IMR-90 (cell line): ENCODE data around the gene DYSF. TPM values are rescaled to one million over a fixed set of nuclear protein-coding genes. Genes with fewer than 3 reads are reported as not detected.

Experiments
- ATAC-seq: fragments of 200-7000 bp; cut with Tn5 transposase; 2 replicates; pipeline ENCODE4 v1.9.1; 2020; ENCODE audit warnings: low read depth, mild to moderate bottlenecking, moderate library complexity
- BruUV-seq: library from RNA; stranded (reverse); fragments of 400-500 nt; replicated peaks from 2 replicates; lab custom pipeline; 2021; lab: Mats Ljungman, UMichigan
- CTCF ChIA-PET: fragments of 300-600 bp; formaldehyde crosslinking; extraction: SDS; loops from one replicate; lab custom pipeline; 2021; ENCODE audit warnings: antibody characterized with exemption; lab: Yijun Ruan, JAX
- POLR2A ChIA-PET: fragments of 300-600 bp; sonication (Branson Sonifier 250); formaldehyde crosslinking; loops from one replicate; lab custom pipeline; 2022; ENCODE audit warnings: antibody characterized with exemption; ENCODE audit not compliant: unreplicated experiment; lab: Charles Lee
- DNase-seq: peaks from one replicate; pipeline ENCODE4 v3.0.0; 2013
- H2AFZ ChIP-seq: replicated peaks from 2 replicates; pipeline ENCODE3; 2013; ENCODE audit warnings: low read length, mild to moderate bottlenecking; ENCODE audit not compliant: poor library complexity
- H2AK5ac ChIP-seq: 2 replicates; pipeline ENCODE4 v1.6.1; 2013; ENCODE audit warnings: low read depth, low read length, inconsistent platforms
- H2AK9ac ChIP-seq: replicated peaks from 2 replicates; pipeline ENCODE3; 2013; ENCODE audit warnings: mild to moderate bottlenecking, low read depth, low read length, moderate library complexity; ENCODE audit not compliant: poor library complexity
- H2BK120ac ChIP-seq: 2 replicates; pipeline ENCODE4 v1.6.1; 2013; ENCODE audit warnings: low read depth, low read length, inconsistent platforms
- H2BK15ac ChIP-seq: 3 replicates; pipeline ENCODE4 v1.6.1; 2013; ENCODE audit warnings: low read depth, low read length, inconsistent platforms
- H2BK20ac ChIP-seq: 2 replicates; pipeline ENCODE4 v1.6.1; 2013; ENCODE audit warnings: low read depth, mild to moderate bottlenecking, inconsistent platforms, low read length, moderate library complexity
- H2BK5ac ChIP-seq: 2 replicates; pipeline ENCODE4 v1.6.1; 2013; ENCODE audit warnings: mild to moderate bottlenecking, low read depth, low read length, inconsistent platforms; ENCODE audit not compliant: poor library complexity, severe bottlenecking
- H3K14ac ChIP-seq: replicated peaks from 2 replicates; pipeline ENCODE4 v1.6.1; 2013; ENCODE audit warnings: low read depth, low read length, inconsistent platforms
- H3K18ac ChIP-seq: 2 replicates; pipeline ENCODE4 v1.6.1; 2013; ENCODE audit warnings: low read depth, low read length, control low read depth
- H3K23ac ChIP-seq: 2 replicates; pipeline ENCODE4 v1.6.1; 2013; ENCODE audit warnings: low read depth, low read length, inconsistent platforms
- H3K27ac ChIP-seq: 2 replicates; pipeline ENCODE4 v1.5.1; 2013; ENCODE audit warnings: mild to moderate bottlenecking, control low read depth, low read length; ENCODE audit not compliant: insufficient read depth
- H3K27me3 ChIP-seq: 2 replicates; pipeline ENCODE4 v1.6.1; 2013; ENCODE audit warnings: low read length; ENCODE audit not compliant: control insufficient read depth, insufficient read depth
- H3K36me3 ChIP-seq: 2 replicates; pipeline ENCODE4 v1.6.1; 2013; ENCODE audit warnings: low read length, mixed read lengths; ENCODE audit not compliant: control insufficient read depth, insufficient read depth
- H3K4ac ChIP-seq: 2 replicates; pipeline ENCODE4 v1.6.1; 2013; ENCODE audit warnings: low read depth, low read length, inconsistent platforms
- H3K4me1 ChIP-seq: 2 replicates; pipeline ENCODE4 v1.6.1; 2013; ENCODE audit warnings: low read length, mixed read lengths; ENCODE audit not compliant: control insufficient read depth, insufficient read depth
- H3K4me2 ChIP-seq: 2 replicates; pipeline ENCODE4 v1.6.1; 2013; ENCODE audit warnings: low read depth, mild to moderate bottlenecking, control low read depth, low read length, moderate library complexity
- H3K4me3 ChIP-seq: 2 replicates; pipeline ENCODE4 v1.5.1; 2013; ENCODE audit warnings: low read depth, mild to moderate bottlenecking, control low read depth, low read length, moderate library complexity; ENCODE audit not compliant: insufficient read depth
- H3K56ac ChIP-seq: 2 replicates; pipeline ENCODE4 v1.6.1; 2013; ENCODE audit warnings: low read length, inconsistent platforms; ENCODE audit not compliant: insufficient read depth; ENCODE audit errors: extremely low read depth
- H3K79me1 ChIP-seq, 2 experiments: 2 replicates each; pipeline ENCODE4 v1.6.1; 2013; ENCODE audit warnings: low read length in 2 of 2, inconsistent platforms in 1 of 2, low read depth in 1 of 2
- H3K9ac ChIP-seq: 2 replicates; pipeline ENCODE4 v1.6.1; 2013; ENCODE audit warnings: low read depth, low read length, control low read depth
- H3K9me1 ChIP-seq: 2 replicates; pipeline ENCODE4 v1.6.1; 2013; ENCODE audit warnings: low read length, inconsistent platforms; ENCODE audit not compliant: insufficient read depth
- H3K9me3 ChIP-seq: 2 replicates; pipeline ENCODE4 v1.6.1; 2013; ENCODE audit warnings: low read length; ENCODE audit not compliant: control insufficient read depth, insufficient read depth
- H4K20me1 ChIP-seq: 2 replicates; pipeline ENCODE4 v1.6.1; 2013; ENCODE audit warnings: low read length, inconsistent platforms; ENCODE audit not compliant: insufficient read depth
- H4K5ac ChIP-seq: 2 replicates; pipeline ENCODE4 v1.6.1; 2013; ENCODE audit warnings: mild to moderate bottlenecking, low read depth, low read length, control low read depth
- H4K8ac ChIP-seq, 2 experiments: 2 replicates each; pipeline ENCODE4 v1.6.1; 2013; ENCODE audit warnings: low read depth in 2 of 2, low read length in 2 of 2, control low read depth in 1 of 2, inconsistent platforms in 1 of 2
- H4K91ac ChIP-seq: 2 replicates; pipeline ENCODE4 v1.6.1; 2013; ENCODE audit warnings: low read depth, low read length, inconsistent platforms; ENCODE audit not compliant: insufficient read depth
- BHLHE40 ChIP-seq: fragments of 150-350 bp; IDR thresholded peaks from 2 replicates; pipeline ENCODE4 v1.6.1; 2016; ENCODE audit warnings: mild to moderate bottlenecking, low read depth, low read length
- CHD1 ChIP-seq: IDR thresholded peaks from 2 replicates; pipeline ENCODE4 v1.6.1; 2012; ENCODE audit warnings: low read depth, low read length, improper control_type of control experiment
- FOS ChIP-seq: fragments of 150-350 bp; IDR thresholded peaks from 2 replicates; pipeline ENCODE4 v1.6.1; 2016; ENCODE audit warnings: low read depth, low read length
- MAFK ChIP-seq: IDR thresholded peaks from 2 replicates; pipeline ENCODE4 v1.6.1; 2012; ENCODE audit warnings: low read depth, low read length, improper control_type of control experiment
- MAZ ChIP-seq: IDR thresholded peaks from 2 replicates; pipeline ENCODE4 v1.6.1; 2012; ENCODE audit warnings: low read depth, mild to moderate bottlenecking, low read length, improper control_type of control experiment, moderate library complexity, borderline replicate concordance
- MXI1 ChIP-seq: IDR thresholded peaks from 2 replicates; pipeline ENCODE4 v1.6.1; 2012; ENCODE audit warnings: low read depth, mild to moderate bottlenecking, low read length, moderate library complexity, borderline replicate concordance
- NFE2L2 ChIP-seq: fragments of 150-350 bp; IDR thresholded peaks from 2 replicates; pipeline ENCODE4 v1.6.1; 2016; ENCODE audit warnings: low read depth, mild to moderate bottlenecking, low read length
- POLR2A ChIP-seq: IDR thresholded peaks from 2 replicates; pipeline ENCODE4 v1.6.1; 2012; ENCODE audit warnings: mild to moderate bottlenecking, low read depth, low read length
- RAD21 ChIP-seq: IDR thresholded peaks from 2 replicates; pipeline ENCODE4 v1.6.1; 2012; ENCODE audit warnings: low read length, improper control_type of control experiment
- SMC3 ChIP-seq: fragments of 150-350 bp; IDR thresholded peaks from 2 replicates; pipeline ENCODE4 v1.6.1; 2016; ENCODE audit warnings: low read depth, mild to moderate bottlenecking, antibody characterized with exemption, low read length, moderate library complexity
- WGBS, 2 experiments: methylation state at CpG; one replicate each; pipeline versions ENCODE4 v1.1.5 to v1.1.7; 2013; ENCODE audit warnings: missing lambda C conversion rate in 2 of 2; ENCODE audit not compliant: insufficient read length in 1 of 2; ENCODE audit errors: extremely low coverage in 2 of 2; 5-methylcytosine and 5-hydroxymethylcytosine counted together
- dilution Hi-C: fragments of 300-500 bp; cut with HindIII; formaldehyde crosslinking; loops from one replicate; pipeline ENCODE4 v1.14.3; 2018; ENCODE audit warnings: low sequenced_read_pairs; ENCODE audit not compliant: unreplicated experiment
- in situ Hi-C: fragments of 300-500 bp; cut with MboI; formaldehyde crosslinking; loops from 3 replicates; pipeline ENCODE4 v1.14.3; 2019; ENCODE audit warnings: low sequenced_read_pairs, inconsistent platforms, mixed read lengths
- intact Hi-C: fragments of 100-400 bp; cut with micrococcal nuclease; formaldehyde crosslinking; loops from 2 replicates; pipeline ENCODE4 v1.10.0; 2022
- polyA plus RNA-seq, 3 experiments: library from polyadenylated mRNA; depleted of rRNA; stranded (reverse); fragments of >200 nt; gene quantifications; 2 replicates each; pipeline ENCODE4 v1.2.3, GENCODE V29; 2012; ENCODE audit warnings: low replicate concordance in 1 of 3
- total RNA-seq: library from RNA; depleted of rRNA; stranded (reverse); fragments of >200 nt; gene quantifications from 2 replicates; pipeline ENCODE4 v1.2.3, GENCODE V29; 2012
- TF ChIP-seq, protein P1 (sequence below): fragments of 150-350 bp; IDR thresholded peaks from 2 replicates; pipeline ENCODE4 v1.6.1; 2016; ENCODE audit warnings: low read depth, mild to moderate bottlenecking, low read length, moderate library complexity, borderline replicate concordance
- TF ChIP-seq, protein P2 (sequence below): conservative IDR thresholded peaks from 2 replicates; pipeline ENCODE4 v1.5.1; 2012; ENCODE audit warnings: mild to moderate bottlenecking, low read depth, low read length, improper control_type of control experiment

Gene DYSF
- total and polyA plus RNA-seq, 2 of the 4 experiments (the other 2 are of a cell fraction): 0.09 to 0.18 TPM

DNA sequence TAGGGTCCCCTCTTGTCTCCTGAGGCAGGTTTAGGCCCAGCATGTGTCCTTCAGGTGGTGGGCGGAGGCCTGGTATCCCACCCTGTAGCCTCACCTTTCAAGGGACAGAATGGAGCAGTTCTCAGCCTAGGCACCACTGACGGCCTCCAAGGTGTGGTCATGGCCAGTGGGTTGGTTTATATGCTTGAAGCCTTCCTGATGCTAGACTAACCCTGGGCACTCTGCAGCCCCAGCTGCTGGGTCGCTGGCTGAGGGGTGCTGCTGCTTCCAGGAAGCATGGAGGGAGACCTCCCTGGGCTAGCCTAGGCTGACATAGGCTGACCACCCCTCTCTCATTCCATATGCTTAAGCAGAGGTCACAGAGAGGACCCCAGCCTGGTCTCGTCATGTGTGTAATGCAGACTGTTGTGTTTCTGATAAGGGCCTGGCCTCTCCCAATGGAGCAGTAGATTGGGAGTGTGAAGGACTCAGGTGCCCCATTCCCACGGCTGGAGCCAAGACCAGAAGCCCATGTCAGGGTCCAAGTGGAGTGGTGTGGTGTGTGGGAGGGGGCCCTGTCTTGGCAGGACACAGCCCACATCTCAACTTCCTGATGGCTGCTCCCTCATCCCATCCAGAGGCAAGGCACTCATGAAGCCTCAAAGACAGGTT, 206.6 kb downstream of the DYSF start:
- Histone ChIP-seq H2BK15ac (no peak overlapping the region), H3K23ac (no peak overlapping the region), H3K9me3 (peaks cover 4% of the 10 kb centered on the region), H3K4me3 (no peak overlapping the region), H2AK5ac (no peak overlapping the region), H3K9me1 (no peaks in the 10 kb centered on the region), H3K4me2 (no peak overlapping the region), H3K56ac (no peak overlapping the region), H3K36me3 (no peaks in the 10 kb centered on the region), H3K14ac (no peak overlapping the region), H3K9ac (no peak overlapping the region), H3K27me3 (0 out of 2 replicates have a peak, but pooled peaks cover 1% of the 10 kb centered on the region), H2AFZ (no peak overlapping the region), H3K4ac (no peak overlapping the region), H2AK9ac (no peak overlapping the region), H2BK5ac (no peak overlapping the region), H3K4me1 (no peaks in the 10 kb centered on the region), H4K20me1 (no peaks in the 10 kb centered on the region), H4K5ac (no peak overlapping the region), H4K91ac (no peak overlapping the region), H2BK20ac (no peak overlapping the region), H2BK120ac (no peak overlapping the region), H3K18ac (no peak overlapping the region), H3K27ac (no peak overlapping the region), H4K8ac (no peak overlapping the region), H3K79me1 (no peaks in the 10 kb centered on the region)
- no CpG with 5 or more reads among the region's 5 CpGs for WGBS, 2 experiments
- ATAC-seq (no peak), DNase-seq (no peak)
- ChIA-PET POLR2A (no interaction called here), CTCF (no interaction called here)
- TF ChIP-seq, protein P1, sequence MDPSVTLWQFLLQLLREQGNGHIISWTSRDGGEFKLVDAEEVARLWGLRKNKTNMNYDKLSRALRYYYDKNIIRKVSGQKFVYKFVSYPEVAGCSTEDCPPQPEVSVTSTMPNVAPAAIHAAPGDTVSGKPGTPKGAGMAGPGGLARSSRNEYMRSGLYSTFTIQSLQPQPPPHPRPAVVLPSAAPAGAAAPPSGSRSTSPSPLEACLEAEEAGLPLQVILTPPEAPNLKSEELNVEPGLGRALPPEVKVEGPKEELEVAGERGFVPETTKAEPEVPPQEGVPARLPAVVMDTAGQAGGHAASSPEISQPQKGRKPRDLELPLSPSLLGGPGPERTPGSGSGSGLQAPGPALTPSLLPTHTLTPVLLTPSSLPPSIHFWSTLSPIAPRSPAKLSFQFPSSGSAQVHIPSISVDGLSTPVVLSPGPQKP: no peak
- TF ChIP-seq, protein P2, sequence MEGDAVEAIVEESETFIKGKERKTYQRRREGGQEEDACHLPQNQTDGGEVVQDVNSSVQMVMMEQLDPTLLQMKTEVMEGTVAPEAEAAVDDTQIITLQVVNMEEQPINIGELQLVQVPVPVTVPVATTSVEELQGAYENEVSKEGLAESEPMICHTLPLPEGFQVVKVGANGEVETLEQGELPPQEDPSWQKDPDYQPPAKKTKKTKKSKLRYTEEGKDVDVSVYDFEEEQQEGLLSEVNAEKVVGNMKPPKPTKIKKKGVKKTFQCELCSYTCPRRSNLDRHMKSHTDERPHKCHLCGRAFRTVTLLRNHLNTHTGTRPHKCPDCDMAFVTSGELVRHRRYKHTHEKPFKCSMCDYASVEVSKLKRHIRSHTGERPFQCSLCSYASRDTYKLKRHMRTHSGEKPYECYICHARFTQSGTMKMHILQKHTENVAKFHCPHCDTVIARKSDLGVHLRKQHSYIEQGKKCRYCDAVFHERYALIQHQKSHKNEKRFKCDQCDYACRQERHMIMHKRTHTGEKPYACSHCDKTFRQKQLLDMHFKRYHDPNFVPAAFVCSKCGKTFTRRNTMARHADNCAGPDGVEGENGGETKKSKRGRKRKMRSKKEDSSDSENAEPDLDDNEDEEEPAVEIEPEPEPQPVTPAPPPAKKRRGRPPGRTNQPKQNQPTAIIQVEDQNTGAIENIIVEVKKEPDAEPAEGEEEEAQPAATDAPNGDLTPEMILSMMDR: no peak
- TF ChIP-seq MXI1 (no peak), MAFK (no peak), FOS (no peak), CHD1 (no peak), SMC3 (no peak), BHLHE40 (no peak), MAZ (no peak), POLR2A (no peak), NFE2L2 (no peak), RAD21 (no peak)
- in situ Hi-C loops: no loop called here
- dilution Hi-C loops: no loop called here
- no TSS peak for BruUV-seq
- intact Hi-C loops: no loop called here
